ENCODE measurements around the gene LOXL3.
A peak's percentile ranks its signal among the peaks of the same experiment; 100 is the strongest.
"Not testable (repeated sequence)": the region's sequence is repeated elsewhere in the genome, so short reads cannot be mapped to it uniquely, and the experiment has no call there.

Gene LOXL3

GRCh38 chr2:74572178-74572925, 18.6 kb upstream of the LOXL3 start:
- DNase-seq (no peak), ATAC-seq (no peak)

GRCh38 chr2:74571058-74571457, 17.3 kb upstream of the LOXL3 start:
- peak; percentile 80 for ATAC-seq
- DNase-seq = no peak

- ATAC-seq (no peak), DNase-seq (no peak)
These were observed 15.9 kb upstream of the LOXL3 start for GRCh38 chr2:74569686-74570085.

- DNase-seq (no peak), ATAC-seq (no peak)
These were observed 14.1 kb upstream of the LOXL3 start for GRCh38 chr2:74567881-74568280.

- peak; percentile 72 for ATAC-seq
- no peak for DNase-seq
These were observed 13.0 kb upstream of the LOXL3 start for GRCh38 chr2:74566754-74567085.

GRCh38 chr2:74566076-74566753, 12.5 kb upstream of the LOXL3 start:
- DNase-seq (no peak), ATAC-seq (peak; percentile 11)

- ATAC-seq = no peak
These were observed 10.5 kb upstream of the LOXL3 start for GRCh38 chr2:74564222-74564621.

GRCh38 chr2:74562126-74562775, 8.5 kb upstream of the LOXL3 start:
- ATAC-seq = no peak

More at GRCh38 chr2:74564222-74564621, 10.5 kb upstream of the LOXL3 start:
- DNase-seq = no peak

GRCh38 chr2:74561022-74561421, 7.3 kb upstream of the LOXL3 start:
- not testable (repeated sequence) for ATAC-seq, DNase-seq

More at GRCh38 chr2:74562126-74562775, 8.5 kb upstream of the LOXL3 start:
- no peak for DNase-seq

GRCh38 chr2:74560591-74560990, 6.8 kb upstream of the LOXL3 start:
- ATAC-seq (no peak), DNase-seq (no peak)

GRCh38 chr2:74559912-74560311, 6.2 kb upstream of the LOXL3 start:
- ATAC-seq = no peak
- DNase-seq = no peak

- no peak for ATAC-seq
- no peak for DNase-seq
These were observed 4.8 kb upstream of the LOXL3 start for GRCh38 chr2:74558284-74559230.

GRCh38 chr2:74556831-74557370, 3.2 kb upstream of the LOXL3 start:
- DNase-seq (no peak), ATAC-seq (no peak)

GRCh38 chr2:74556159-74556558, 2.4 kb upstream of the LOXL3 start:
- no peak for DNase-seq

GRCh38 chr2:74555610-74556103, 1.9 kb upstream of the LOXL3 start:
- ATAC-seq = no peak
- DNase-seq = no peak

More at GRCh38 chr2:74556159-74556558, 2.4 kb upstream of the LOXL3 start:
- no peak for ATAC-seq

GRCh38 chr2:74554820-74555531, 1.2 kb upstream of the LOXL3 start:
- ATAC-seq = peak; percentile 53
- peak; percentile 55 for DNase-seq

GRCh38 chr2:74552914-74553811, 579 bp downstream of the LOXL3 start:
- DNase-seq (no peak), ATAC-seq (no peak)

- ATAC-seq (no peak), DNase-seq (no peak)
These were observed 1.5 kb downstream of the LOXL3 start for GRCh38 chr2:74551942-74552913.

- no peak for DNase-seq
- no peak for ATAC-seq
These were observed 2.2 kb downstream of the LOXL3 start for GRCh38 chr2:74551530-74551929.

Measured in stimulated activated naive CD8-positive, alpha-beta T cell treated with anti-CD3 and anti-CD28 coated beads, Interleukin-15, Interleukin-2, amounts not matched to agents 100 U/mL and 50 U/mL, for 24 hours (primary cell).